HG03025 (cell line): ENCODE data around the gene ITGA11.

ENCODE experiments used
- ATAC-seq: cut with Tn5 transposase; IDR thresholded peaks from one replicate; pipeline ENCODE4 v1.9.1; 2021; ENCODE audit warnings: mild to moderate bottlenecking, moderate library complexity; ENCODE audit not compliant: unreplicated experiment, low FRiP score

Gene ITGA11

DNA sequence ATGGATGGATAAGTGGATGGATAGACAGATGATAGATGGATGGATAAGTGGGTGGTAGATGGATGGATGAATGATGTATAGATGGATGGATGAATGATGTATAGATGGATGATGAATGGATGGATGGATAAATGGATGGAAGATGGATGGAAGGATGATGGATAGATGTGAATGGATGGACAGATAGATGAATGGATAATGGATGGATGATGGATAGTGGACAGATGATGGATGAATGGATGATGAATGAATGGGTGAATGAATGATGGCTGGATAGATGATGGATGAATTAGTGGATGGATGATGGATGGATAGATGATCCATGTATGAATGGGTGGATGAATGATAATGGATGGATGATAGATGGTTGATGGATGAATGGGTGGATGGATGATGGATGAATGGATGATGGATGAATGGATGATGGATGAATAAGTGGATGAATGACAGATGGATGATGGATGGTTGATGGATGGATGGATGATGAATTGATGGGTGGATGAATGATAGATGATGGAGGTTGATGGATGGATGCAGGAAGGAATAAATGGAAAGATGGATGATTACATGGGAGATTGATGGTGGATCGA lies 69.3 kb downstream of the ITGA11 start:
- no peak for ATAC-seq

- no peak for ATAC-seq
Measured at GRCh38 chr15:68360721-68361120, 71.2 kb downstream of the ITGA11 start.

DNA sequence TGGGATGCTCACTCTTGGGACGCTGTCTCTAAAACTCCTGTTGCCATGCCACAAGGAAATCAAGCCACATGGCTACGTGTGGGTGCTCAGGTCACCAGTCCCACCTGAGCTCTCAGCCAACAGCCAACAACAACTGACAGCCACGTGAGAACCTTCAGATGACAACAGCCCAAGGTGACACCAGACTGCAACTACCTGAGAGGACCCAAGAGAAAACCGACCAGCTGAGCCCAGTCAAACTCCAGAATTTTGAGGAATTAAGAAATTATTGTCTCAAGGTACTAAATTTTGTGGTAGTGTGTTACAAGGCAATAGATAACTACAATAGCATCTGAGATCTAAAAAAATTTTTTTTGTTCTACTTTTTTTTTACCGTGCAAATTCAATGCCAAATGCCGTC lies 75.2 kb downstream of the ITGA11 start:
- ATAC-seq: no peak

- ATAC-seq: no peak
Measured at GRCh38 chr15:68354923-68355322, 77.0 kb downstream of the ITGA11 start.

DNA sequence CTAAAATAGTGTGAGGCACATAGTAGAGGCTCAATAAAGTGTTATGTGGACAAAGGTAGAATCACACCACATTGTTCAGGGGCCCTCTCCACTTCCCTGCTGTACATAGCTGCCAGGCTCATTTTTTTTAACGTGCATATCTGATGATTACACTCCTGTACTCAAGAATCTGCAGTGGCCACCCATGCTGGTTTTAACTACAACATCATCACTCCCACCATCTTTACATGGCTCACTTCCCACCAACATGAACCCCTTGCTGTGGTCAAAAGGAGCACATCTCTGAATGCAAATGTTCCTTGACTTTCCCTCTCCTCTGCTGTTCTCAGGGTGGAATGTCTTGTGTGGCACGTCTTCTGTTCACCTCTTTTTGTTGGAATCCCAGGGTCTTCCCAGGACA lies 77.7 kb downstream of the ITGA11 start:
- ATAC-seq: no peak

- ATAC-seq: no peak
Measured at GRCh38 chr15:68353421-68354135, 78.4 kb downstream of the ITGA11 start.

DNA sequence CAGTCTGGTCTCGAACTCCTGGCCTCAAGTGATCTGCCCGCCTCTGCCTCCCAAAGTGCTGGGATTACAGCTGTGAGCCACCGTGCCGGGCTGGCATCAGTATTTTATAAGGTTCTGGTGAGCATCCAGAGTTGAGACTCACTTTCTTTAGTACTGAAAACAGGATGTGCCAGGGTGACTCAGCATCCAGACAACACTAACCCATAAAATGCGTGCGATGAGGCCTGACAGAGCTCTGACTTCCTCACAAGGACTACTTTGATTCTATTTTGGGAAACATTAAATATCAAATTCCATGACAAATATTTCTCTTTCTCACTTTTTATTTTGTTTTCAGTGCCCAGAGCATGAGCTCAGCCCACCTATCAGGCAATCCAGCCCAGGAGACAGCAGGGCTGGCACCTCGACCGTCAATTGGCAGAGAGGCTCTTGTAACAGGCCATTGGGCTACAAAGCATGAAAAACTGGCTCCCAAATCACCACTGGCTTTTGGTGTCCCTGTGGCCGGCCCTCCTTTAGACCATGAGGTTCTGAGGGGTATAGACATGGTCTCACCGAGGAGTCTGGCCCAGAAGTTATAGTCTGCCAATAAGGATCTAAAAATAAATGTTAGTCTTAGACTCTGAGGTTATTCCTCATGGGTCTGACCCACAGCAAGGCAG lies 79.4 kb downstream of the ITGA11 start:
- ATAC-seq: no peak

GRCh38 chr15:68349151-68349550 lies 82.8 kb downstream of the ITGA11 start:
- ATAC-seq: no peak

GRCh38 chr15:68348606-68349005 lies 83.4 kb downstream of the ITGA11 start:
- ATAC-seq: no peak

GRCh38 chr15:68348081-68348480 lies 83.9 kb downstream of the ITGA11 start:
- no peak for ATAC-seq

DNA sequence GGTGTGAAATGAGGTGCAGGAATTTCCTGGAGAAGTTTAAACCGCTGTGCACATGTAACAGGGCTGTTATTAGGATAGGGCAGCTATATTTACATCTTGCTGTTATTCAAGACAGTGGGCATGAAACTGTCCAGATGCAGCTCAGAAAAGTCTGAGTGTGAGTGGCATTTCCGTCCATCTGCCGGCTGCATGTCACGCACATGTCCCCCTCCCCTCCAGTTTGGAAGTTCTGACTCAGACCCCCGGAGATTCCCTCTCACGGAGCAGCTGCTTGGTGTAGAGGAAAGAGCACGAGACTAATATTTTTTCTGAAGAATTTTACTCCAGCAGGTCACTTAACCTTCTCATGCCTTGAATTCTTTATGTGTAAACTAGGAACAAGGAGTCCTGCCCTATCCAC lies 84.6 kb downstream of the ITGA11 start:
- ATAC-seq: no peak

- no peak for ATAC-seq
Measured at GRCh38 chr15:68346979-68347378, 85.0 kb downstream of the ITGA11 start.

DNA sequence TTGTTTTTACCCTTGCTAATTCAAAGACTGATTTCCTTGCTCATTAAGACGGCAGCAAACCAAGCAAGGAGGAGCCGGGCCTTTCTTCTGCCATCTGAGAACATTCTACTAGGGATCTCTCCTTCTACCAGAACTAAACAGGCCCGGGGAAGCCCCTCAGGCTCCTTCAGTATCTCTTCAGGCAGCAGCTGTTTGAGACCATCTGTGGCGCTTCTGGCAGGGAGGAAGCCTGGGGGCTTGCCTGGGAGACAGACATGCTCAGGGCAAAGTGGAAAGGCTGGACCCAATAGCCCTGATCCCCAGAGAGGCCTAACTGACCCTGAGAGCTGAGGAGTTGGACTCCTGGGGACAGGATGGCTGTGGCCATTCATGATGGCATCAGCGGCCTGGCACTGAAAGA lies 86.5 kb downstream of the ITGA11 start:
- no peak for ATAC-seq

GRCh38 chr15:68344600-68344999 lies 87.4 kb downstream of the ITGA11 start:
- ATAC-seq: no peak

GRCh38 chr15:68343579-68344225 lies 88.3 kb downstream of the ITGA11 start:
- ATAC-seq: no peak

DNA sequence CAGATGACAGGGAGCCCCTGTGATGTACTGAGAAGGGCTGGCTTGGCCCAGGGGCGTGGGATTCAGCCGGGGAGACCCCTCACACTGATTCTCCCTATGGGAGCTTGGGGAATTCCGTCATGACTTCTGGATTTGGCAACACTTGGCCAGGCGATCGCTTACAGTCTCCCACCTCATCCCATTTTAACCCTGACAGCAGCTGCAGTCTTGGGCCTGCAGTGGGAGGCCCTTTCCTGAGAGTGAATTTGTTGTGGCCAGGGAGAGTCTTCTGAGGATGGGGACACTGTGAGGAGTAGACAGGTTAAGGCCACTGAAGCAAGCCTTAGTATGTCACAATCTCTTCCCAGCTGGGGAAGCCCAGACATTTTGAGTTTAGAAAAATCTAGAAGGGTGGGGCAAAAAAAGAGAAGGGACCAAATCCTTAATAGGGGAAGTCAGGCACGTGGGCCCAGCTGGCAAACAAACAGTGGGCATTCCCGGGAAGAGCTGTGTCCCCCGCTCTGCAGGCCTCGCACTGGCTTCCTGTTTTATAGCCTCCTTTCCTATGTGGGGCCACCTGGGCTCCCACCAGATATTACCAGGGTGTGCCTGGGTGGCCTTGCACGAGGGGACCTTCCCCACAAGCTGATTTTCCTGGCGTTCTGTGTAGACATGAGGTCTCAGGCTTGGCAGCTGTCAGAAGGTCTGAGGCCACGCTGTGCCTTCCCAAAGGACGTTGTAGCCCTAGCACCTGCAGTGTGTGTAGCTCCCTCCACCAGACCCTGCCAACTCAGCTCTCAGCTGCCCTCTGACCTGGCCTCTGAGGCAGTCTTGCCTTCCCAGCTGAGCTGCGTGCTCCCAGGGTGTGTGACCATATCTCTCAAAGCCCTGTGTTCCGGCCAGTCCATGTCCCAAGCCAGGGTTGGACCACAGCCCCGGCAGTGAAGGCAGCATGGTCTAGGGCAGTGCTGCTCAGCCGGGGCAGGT lies 89.9 kb downstream of the ITGA11 start:
- no peak for ATAC-seq

DNA sequence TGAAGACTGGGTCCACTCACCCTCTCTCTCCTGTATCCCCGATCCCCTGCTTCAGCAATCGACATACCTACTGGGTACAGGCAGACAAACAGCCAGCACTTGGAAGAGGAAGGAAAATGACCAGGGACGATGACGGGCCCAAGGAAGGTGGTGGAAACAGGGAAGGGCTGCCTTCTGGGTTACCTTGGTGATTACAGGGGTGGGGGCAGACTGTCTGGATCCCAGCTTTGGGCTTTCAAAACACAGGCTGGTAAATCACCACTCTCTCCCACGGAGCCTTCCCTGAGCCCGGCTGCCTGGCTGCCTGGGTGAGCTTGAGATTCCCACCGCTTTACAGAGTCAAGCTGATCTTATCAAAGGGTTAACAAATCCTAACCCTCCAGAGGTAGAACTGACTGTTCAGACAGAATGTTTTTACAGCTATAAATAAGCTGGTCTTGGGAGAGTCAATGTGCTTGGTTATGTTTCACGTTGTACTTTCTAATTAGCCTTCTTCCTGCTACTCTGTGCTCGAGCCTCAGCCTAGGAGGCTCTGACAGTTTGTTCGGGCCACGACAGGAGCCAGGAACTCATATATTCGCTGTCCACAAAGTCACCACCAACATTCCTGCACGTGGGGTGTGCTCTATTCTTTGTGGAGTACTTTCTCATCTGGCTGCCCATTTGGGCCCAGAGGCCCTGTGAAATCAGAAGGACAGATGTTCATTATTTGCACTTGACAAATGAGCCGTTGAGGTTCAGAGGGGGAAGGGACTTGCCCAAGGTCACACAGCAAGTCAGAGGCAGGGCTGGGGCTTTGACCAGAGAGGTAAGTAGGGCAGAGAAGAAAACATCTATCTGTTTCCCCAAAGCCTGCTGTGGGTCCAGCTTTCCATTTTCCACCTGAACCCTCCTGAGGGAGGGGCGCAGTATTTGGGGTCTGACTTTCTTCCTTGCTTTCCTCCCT lies 91.0 kb downstream of the ITGA11 start:
- no peak for ATAC-seq

GRCh38 chr15:68339481-68339880 lies 92.5 kb downstream of the ITGA11 start:
- ATAC-seq: no peak

DNA sequence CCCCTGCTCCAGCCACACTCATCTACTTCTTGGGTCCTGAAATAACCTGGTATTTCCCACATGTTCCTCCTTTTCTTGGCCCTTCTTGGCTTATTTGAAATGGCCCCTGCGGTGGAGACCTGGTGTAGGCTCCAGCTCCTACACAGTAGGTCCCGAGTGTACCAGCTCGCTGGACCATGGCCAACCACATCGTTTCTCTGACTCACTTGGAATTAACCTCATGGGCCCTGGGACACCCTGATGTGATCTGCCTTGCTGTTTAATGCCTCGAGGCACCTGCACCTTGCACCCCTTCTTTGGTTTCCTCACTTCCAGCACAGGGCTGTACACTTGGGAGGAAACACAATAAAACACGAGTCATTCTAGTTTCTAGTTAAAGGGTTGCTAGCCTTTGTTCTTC lies 94.1 kb downstream of the ITGA11 start:
- ATAC-seq: no peak
